ENCODE results near the gene FLRT2. TPM values are rescaled to one million over a fixed set of nuclear protein-coding genes. Genes with fewer than 3 reads are reported as not detected.

The FLRT2 gene
- total RNA-seq, 1 experiment from 2014 or later = 45.0 TPM

GRCh38 chr14:85634205-85634604 is 104.3 kb downstream of the FLRT2 start:
- no peak for DNase-seq (ENCODE audit: extremely low read depth, low read depth)

- DNase-seq (ENCODE audit: extremely low read depth, low read depth) = no peak
These were observed 114.3 kb downstream of the FLRT2 start for GRCh38 chr14:85644211-85644610.

- no peak for DNase-seq (ENCODE audit: extremely low read depth, low read depth)
These were observed 123.1 kb downstream of the FLRT2 start for GRCh38 chr14:85653029-85653428.

GRCh38 chr14:85660243-85660922 is 130.4 kb downstream of the FLRT2 start:
- DNase-seq (ENCODE audit: extremely low read depth, low read depth) = no peak

- no peak for DNase-seq (ENCODE audit: extremely low read depth, low read depth)
These were observed 132.2 kb downstream of the FLRT2 start for GRCh38 chr14:85662096-85662495.

- DNase-seq (ENCODE audit: extremely low read depth, low read depth) = no peak
These were observed 133.3 kb downstream of the FLRT2 start for GRCh38 chr14:85663256-85663655.

- no peak for DNase-seq (ENCODE audit: extremely low read depth, low read depth)
These were observed 133.7 kb downstream of the FLRT2 start for GRCh38 chr14:85663667-85664066.

- DNase-seq (ENCODE audit: extremely low read depth, low read depth) = no peak
These were observed 146.0 kb downstream of the FLRT2 start for GRCh38 chr14:85675957-85676356.

- DNase-seq (ENCODE audit: extremely low read depth, low read depth) = no peak
These were observed 157.0 kb downstream of the FLRT2 start for GRCh38 chr14:85686908-85687307.

- DNase-seq (ENCODE audit: extremely low read depth, low read depth) = no peak
These were observed 157.5 kb downstream of the FLRT2 start for GRCh38 chr14:85687456-85687855.

GRCh38 chr14:85688006-85688405 is 158.1 kb downstream of the FLRT2 start:
- DNase-seq (ENCODE audit: extremely low read depth, low read depth) = peak; percentile 58

- DNase-seq (ENCODE audit: extremely low read depth, low read depth) = no peak
These were observed 165.4 kb downstream of the FLRT2 start for GRCh38 chr14:85695300-85695699.

GRCh38 chr14:85701116-85701515 is 171.2 kb downstream of the FLRT2 start:
- no peak for DNase-seq (ENCODE audit: extremely low read depth, low read depth)

- DNase-seq (ENCODE audit: extremely low read depth, low read depth) = no peak
These were observed 171.8 kb downstream of the FLRT2 start for GRCh38 chr14:85701763-85702162.

GRCh38 chr14:85702191-85702590 is 172.2 kb downstream of the FLRT2 start:
- no peak for DNase-seq (ENCODE audit: extremely low read depth, low read depth)

GRCh38 chr14:85702997-85703396 is 173.1 kb downstream of the FLRT2 start:
- no peak for DNase-seq (ENCODE audit: extremely low read depth, low read depth)

Measured in NCI-H460 (cell line).